ENCODE data around the gene KCNJ15. TPM values are rescaled to one million over a fixed set of nuclear protein-coding genes. Genes with fewer than 3 reads are reported as not detected.
A peak's percentile ranks its signal among the peaks of the same experiment; 100 is the strongest.

The KCNJ15 gene
- total and polyA plus RNA-seq, 10 of the 15 experiments (the other 5 are each of a cell fraction or from before 2014, with no cell fraction given) = 0.05 to 2.7 (median 0.33) TPM; not detected in 6

DNA sequence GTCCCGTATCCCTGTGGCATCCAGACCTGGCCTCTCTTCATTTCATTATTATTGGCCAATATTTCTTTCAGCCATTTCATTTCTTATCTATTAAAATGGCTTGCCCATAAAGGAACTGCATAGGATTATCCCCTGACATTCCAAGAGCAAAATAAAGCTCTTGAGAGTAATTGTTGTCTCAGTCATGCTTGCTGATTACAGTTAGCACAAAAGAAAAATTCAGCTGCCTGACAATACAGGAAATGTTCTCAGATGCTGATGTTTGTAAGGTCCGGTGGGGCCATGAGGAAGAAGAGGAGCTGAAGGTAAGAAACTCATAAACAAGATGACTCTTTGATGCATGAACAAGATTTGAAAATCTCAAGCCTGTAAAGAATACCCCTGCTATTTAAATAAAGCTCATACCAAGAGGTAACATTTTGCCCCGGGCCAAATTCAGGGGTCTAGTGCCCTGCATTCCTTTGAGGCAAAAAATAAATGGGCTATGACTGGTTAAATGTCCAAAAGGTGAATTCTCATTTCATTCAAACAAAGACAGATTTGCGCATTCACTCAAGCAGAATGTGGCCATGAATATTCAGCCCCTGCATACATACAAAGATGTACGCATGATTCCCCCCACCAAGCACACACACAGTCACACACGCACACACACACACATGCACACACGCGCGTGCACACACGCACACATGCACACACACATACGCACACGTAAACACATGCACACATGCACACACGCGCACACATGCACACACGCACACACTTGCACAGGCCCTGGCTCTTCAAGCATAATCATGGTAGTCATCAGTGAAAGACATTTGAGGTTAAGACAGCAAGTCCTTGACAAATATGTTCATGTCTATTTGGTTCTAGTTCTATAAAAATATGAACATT is 44.8 kb downstream of the KCNJ15 start:
- TF ChIP-seq, protein P1, sequence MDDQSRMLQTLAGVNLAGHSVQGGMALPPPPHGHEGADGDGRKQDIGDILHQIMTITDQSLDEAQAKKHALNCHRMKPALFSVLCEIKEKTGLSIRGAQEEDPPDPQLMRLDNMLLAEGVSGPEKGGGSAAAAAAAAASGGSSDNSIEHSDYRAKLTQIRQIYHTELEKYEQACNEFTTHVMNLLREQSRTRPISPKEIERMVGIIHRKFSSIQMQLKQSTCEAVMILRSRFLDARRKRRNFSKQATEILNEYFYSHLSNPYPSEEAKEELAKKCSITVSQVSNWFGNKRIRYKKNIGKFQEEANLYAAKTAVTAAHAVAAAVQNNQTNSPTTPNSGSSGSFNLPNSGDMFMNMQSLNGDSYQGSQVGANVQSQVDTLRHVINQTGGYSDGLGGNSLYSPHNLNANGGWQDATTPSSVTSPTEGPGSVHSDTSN (IDR thresholded peaks at IDR 0.05; ENCODE audit: insufficient replicate concordance, low read depth, low read length) = peak; percentile 38
- TF ChIP-seq CHD4 (IDR thresholded peaks at IDR 0.05) (no peak), MYC (IDR thresholded peaks at IDR 0.05; ENCODE audit: insufficient read depth, insufficient read length, insufficient replicate concordance, low read length, severe bottlenecking) (no peak), KAT2A (conservative IDR thresholded peaks at IDR 0.05; ENCODE audit: control insufficient read depth, low read depth, low read length) (no peak), YBX1 (IDR thresholded peaks at IDR 0.05) (no peak)
- TF ChIP-seq, protein P2, sequence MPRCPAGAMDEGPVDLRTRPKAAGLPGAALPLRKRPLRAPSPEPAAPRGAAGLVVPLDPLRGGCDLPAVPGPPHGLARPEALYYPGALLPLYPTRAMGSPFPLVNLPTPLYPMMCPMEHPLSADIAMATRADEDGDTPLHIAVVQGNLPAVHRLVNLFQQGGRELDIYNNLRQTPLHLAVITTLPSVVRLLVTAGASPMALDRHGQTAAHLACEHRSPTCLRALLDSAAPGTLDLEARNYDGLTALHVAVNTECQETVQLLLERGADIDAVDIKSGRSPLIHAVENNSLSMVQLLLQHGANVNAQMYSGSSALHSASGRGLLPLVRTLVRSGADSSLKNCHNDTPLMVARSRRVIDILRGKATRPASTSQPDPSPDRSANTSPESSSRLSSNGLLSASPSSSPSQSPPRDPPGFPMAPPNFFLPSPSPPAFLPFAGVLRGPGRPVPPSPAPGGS (IDR thresholded peaks at IDR 0.05; ENCODE audit: borderline replicate concordance, insufficient read depth, low read depth, low read length, poor library complexity, severe bottlenecking) = peak; percentile 87
- TF ChIP-seq, protein P3, sequence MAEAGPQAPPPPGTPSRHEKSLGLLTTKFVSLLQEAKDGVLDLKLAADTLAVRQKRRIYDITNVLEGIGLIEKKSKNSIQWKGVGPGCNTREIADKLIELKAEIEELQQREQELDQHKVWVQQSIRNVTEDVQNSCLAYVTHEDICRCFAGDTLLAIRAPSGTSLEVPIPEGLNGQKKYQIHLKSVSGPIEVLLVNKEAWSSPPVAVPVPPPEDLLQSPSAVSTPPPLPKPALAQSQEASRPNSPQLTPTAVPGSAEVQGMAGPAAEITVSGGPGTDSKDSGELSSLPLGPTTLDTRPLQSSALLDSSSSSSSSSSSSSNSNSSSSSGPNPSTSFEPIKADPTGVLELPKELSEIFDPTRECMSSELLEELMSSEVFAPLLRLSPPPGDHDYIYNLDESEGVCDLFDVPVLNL (IDR thresholded peaks at IDR 0.05; ENCODE audit: low read depth, low read length) = no peak
- TF ChIP-seq, protein P4, sequence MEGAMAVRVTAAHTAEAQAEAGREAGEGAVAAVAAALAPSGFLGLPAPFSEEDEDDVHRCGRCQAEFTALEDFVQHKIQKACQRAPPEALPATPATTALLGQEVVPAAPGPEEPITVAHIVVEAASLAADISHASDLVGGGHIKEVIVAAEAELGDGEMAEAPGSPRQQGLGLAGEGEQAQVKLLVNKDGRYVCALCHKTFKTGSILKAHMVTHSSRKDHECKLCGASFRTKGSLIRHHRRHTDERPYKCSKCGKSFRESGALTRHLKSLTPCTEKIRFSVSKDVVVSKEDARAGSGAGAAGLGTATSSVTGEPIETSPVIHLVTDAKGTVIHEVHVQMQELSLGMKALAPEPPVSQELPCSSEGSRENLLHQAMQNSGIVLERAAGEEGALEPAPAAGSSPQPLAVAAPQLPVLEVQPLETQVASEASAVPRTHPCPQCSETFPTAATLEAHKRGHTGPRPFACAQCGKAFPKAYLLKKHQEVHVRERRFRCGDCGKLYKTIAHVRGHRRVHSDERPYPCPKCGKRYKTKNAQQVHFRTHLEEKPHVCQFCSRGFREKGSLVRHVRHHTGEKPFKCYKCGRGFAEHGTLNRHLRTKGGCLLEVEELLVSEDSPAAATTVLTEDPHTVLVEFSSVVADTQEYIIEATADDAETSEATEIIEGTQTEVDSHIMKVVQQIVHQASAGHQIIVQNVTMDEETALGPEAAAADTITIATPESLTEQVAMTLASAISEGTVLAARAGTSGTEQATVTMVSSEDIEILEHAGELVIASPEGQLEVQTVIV (IDR thresholded peaks at IDR 0.05; ENCODE audit: borderline replicate concordance, partially characterized antibody) = no peak
- POLR2A ChIA-PET = no interaction called here
- Histone ChIP-seq H3K4me1 (ENCODE audit: control insufficient read depth, insufficient read depth, low read length) (no peaks in the 10 kb centered on the region), H4K20me1 (ENCODE audit: control insufficient read depth, insufficient read depth) (no peaks in the 10 kb centered on the region), H3K9ac (ENCODE audit: control insufficient read depth, insufficient read depth, low read length) (no peak overlapping the region), H2AFZ (ENCODE audit: control insufficient read depth, low read depth, low read length) (no peak overlapping the region), H3K4me3 (no peak overlapping the region), H3K27ac (ENCODE audit: control insufficient read depth, insufficient read depth) (no peak overlapping the region), H3K4me2 (ENCODE audit: control insufficient read depth, insufficient read depth) (no peak overlapping the region), H3K9me3 (replicated peaks; ENCODE audit: control insufficient read depth, insufficient read depth, low read length) (no peaks in the 10 kb centered on the region), H3K79me2 (ENCODE audit: control insufficient read depth, insufficient read depth, low read length) (no peaks in the 10 kb centered on the region), H3K27me3 (replicated peaks in 1 of 2; ENCODE audit: control insufficient read depth in 2 of 2, insufficient read depth in 2 of 2, low read length in 1 of 2) (no peaks in the 10 kb centered on the region), H3K36me3 (ENCODE audit: control insufficient read depth in 2 of 2, insufficient read depth in 2 of 2, low read length in 1 of 2) (no peaks in the 10 kb centered on the region)
- WGBS (ENCODE audit: insufficient coverage, insufficient replicate concordance, low lambda C conversion rate, missing lambda C conversion rate) = 60% methylated on average over 15 of the region's 15 CpGs
- FAIRE-seq (no peak), DNase-seq (ENCODE audit: low read depth, low spot score) (no peak), ATAC-seq (no peak)
- SMC1A ChIA-PET (ENCODE audit: uncharacterized antibody, unreplicated experiment) = interaction anchor here (1.0 to 2.0 kb wide), 4 partner anchors 10 to 66 kb away, joined by 4 to 5 read pairs (median 4); no protein-coding TSS in a partner anchor
- RAD21 ChIA-PET (ENCODE audit: unreplicated experiment) = no interaction called here
- intact Hi-C loops (cut with micrococcal nuclease; ENCODE audit: unreplicated experiment) = no loop called here
- no TSS peak for BruUV-seq (replicated peaks)
- in situ Hi-C loops (cut with MboI) = no loop called here
- CTCF ChIA-PET = interaction anchor here (0.7 to 1.5 kb wide), 5 partner anchors 11 to 51 kb away, joined by 3 to 5 read pairs (median 3); no protein-coding TSS in a partner anchor

Measured in GM12878 (cell line).